Mucosa of rectum (tissue), 2 donors: Measurements from ENCODE around the gene PLPP3.
A peak's percentile ranks its signal among the peaks of the same experiment; 100 is the strongest.

Experiments used
- H3K27ac ChIP-seq, 2 donors: one replicate each; pipeline ENCODE4 v1.7.0; 2013; ENCODE audit warnings: inconsistent platforms in 2 of 2, low read depth in 2 of 2, low read length in 2 of 2
- H3K27me3 ChIP-seq, 2 donors: one replicate each; pipeline ENCODE4 v1.7.0; 2013; ENCODE audit warnings: low read length in 2 of 2; ENCODE audit not compliant: control insufficient read depth in 2 of 2, insufficient read depth in 2 of 2
- H3K36me3 ChIP-seq, 2 donors: one replicate each; pipeline ENCODE4 v1.7.0; 2013; ENCODE audit warnings: low read length in 2 of 2; ENCODE audit not compliant: control insufficient read depth in 2 of 2, insufficient read depth in 2 of 2
- H3K4me1 ChIP-seq, 2 donors: one replicate each; pipeline ENCODE4 v1.7.0; 2013; ENCODE audit warnings: low read length in 2 of 2, mild to moderate bottlenecking in 1 of 2; ENCODE audit not compliant: control insufficient read depth in 2 of 2, insufficient read depth in 2 of 2
- H3K4me3 ChIP-seq, 2 donors: one replicate each; pipeline ENCODE4 v1.7.0; 2013; ENCODE audit warnings: low read length in 2 of 2
- H3K9ac ChIP-seq, 2 donors: one replicate each; pipeline ENCODE4 v1.7.0; 2013; ENCODE audit warnings: low read length in 2 of 2, low read depth in 1 of 2, mild to moderate bottlenecking in 1 of 2
- H3K9me3 ChIP-seq, 2 donors: one replicate each; pipeline ENCODE4 v1.7.0; 2013; ENCODE audit warnings: low read length in 2 of 2; ENCODE audit not compliant: control insufficient read depth in 2 of 2
- donor health status: healthy.
- donor health status: Normal muscosa, but diverticular disease.

Gene PLPP3

DNA sequence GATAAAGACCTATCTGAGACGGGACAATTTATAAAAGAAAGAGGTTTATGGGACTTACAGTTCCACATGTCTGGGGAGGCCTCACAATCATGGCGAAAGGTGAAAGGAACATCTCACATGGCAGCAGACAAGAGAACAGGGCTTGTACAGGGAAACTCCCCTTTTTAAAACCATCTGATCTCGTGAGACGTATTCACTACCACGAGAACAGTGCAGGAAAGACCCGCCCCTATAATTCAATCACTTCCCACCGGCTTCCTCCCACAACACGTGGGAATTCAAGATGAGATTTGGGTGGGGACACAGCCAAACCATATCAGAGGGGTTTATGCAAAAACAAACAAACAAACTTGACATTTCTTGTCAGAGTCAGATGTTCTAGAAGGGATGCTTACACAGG is 89.7 kb downstream of the PLPP3 start:
- Histone ChIP-seq H3K4me3 (no peak overlapping the region), H3K9me3 (no peaks in the 10 kb centered on the region), H3K4me1 (no peaks in the 10 kb centered on the region), H3K36me3 (no peaks in the 10 kb centered on the region), H3K9ac (no peak overlapping the region), H3K27ac (no peak overlapping the region), H3K27me3 (no peaks in the 10 kb centered on the region)

- H3K9me3 ChIP-seq = no peaks in the 10 kb centered on the region
- H3K4me1 ChIP-seq = no peaks in the 10 kb centered on the region
- H3K36me3 ChIP-seq = no peaks in the 10 kb centered on the region
- no peak overlapping the region for H3K9ac ChIP-seq
- H3K4me3 ChIP-seq = no peak overlapping the region
- no peaks in the 10 kb centered on the region for H3K27me3 ChIP-seq
- no peak overlapping the region for H3K27ac ChIP-seq
Observed at GRCh38 chr1:56484695-56485094, 94.7 kb downstream of the PLPP3 start.

DNA sequence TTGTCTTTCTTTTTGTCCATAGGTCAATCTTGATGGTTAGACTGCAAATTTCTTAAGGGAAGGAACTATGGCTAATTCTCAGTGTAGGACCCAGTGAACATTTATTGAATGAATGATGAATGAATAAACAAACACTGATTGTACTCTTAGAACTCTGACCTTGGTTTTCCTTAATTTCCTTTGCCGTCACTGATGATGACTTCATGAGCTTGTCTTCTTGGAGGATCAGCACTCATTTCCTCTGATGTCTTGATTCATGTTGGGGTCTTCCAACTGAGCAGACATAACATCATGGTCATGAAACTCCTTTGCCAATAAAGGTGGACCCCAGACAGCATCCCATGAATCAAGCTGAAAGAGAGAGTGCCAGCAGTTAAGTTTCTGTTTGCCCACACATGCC is 96.3 kb downstream of the PLPP3 start:
- Histone ChIP-seq H3K27ac (no peak overlapping the region), H3K4me3 (no peak overlapping the region), H3K36me3 (no peaks in the 10 kb centered on the region), H3K9ac (no peak overlapping the region), H3K27me3 (peaks cover 0 to 4% of the 10 kb centered on the region in 2 donors), H3K4me1 (no peaks in the 10 kb centered on the region), H3K9me3 (no peaks in the 10 kb centered on the region)

- Histone ChIP-seq H3K4me3 (no peak overlapping the region), H3K4me1 (peaks cover 0 to 2% of the 10 kb centered on the region in 2 donors), H3K27ac (no peak overlapping the region), H3K36me3 (no peaks in the 10 kb centered on the region), H3K9me3 (no peaks in the 10 kb centered on the region), H3K9ac (no peak overlapping the region), H3K27me3 (peaks cover 0 to 4% of the 10 kb centered on the region in 2 donors)
Observed at GRCh38 chr1:56482486-56482885, 96.9 kb downstream of the PLPP3 start.

DNA sequence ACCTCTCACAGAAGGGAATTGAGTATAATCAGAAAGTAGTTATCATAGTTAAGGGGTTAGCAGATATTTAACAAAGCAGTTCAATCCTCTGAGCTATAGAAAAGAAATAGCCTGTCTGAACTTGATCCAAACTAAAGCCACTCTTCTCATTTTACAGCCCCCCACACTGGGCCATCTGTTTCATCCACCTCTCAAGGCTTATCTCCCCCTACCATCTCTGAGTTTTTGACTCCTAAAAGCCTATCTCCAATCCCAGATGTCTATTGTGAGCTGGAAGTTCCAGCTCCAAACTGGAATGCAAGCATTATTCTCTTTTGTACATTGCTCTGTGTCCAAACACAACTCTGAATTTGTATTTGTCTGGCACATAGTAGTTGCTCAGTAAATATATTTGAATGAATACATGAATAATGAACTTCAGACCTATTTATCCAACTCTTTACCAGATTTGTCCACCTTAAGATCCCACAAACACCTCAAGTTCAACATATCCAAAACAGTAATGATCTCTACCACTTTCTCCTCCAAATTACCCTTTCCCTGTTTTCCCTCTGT is 98.1 kb downstream of the PLPP3 start:
- Histone ChIP-seq H3K4me1 (peaks cover 0 to 2% of the 10 kb centered on the region in 2 donors), H3K9me3 (no peaks in the 10 kb centered on the region), H3K27me3 (peaks cover 0 to 6% of the 10 kb centered on the region in 2 donors), H3K36me3 (no peaks in the 10 kb centered on the region), H3K4me3 (no peak overlapping the region), H3K27ac (no peak overlapping the region), H3K9ac (no peak overlapping the region)

- H3K9ac ChIP-seq = no peak overlapping the region
- H3K27me3 ChIP-seq = peaks cover 0 to 6% of the 10 kb centered on the region in 2 donors
- no peak overlapping the region for H3K27ac ChIP-seq
- peaks cover 0 to 2% of the 10 kb centered on the region in 2 donors for H3K4me1 ChIP-seq
- H3K9me3 ChIP-seq = no peaks in the 10 kb centered on the region
- no peaks in the 10 kb centered on the region for H3K36me3 ChIP-seq
- no peak overlapping the region for H3K4me3 ChIP-seq
Observed at GRCh38 chr1:56478734-56479133, 100.6 kb downstream of the PLPP3 start.

DNA sequence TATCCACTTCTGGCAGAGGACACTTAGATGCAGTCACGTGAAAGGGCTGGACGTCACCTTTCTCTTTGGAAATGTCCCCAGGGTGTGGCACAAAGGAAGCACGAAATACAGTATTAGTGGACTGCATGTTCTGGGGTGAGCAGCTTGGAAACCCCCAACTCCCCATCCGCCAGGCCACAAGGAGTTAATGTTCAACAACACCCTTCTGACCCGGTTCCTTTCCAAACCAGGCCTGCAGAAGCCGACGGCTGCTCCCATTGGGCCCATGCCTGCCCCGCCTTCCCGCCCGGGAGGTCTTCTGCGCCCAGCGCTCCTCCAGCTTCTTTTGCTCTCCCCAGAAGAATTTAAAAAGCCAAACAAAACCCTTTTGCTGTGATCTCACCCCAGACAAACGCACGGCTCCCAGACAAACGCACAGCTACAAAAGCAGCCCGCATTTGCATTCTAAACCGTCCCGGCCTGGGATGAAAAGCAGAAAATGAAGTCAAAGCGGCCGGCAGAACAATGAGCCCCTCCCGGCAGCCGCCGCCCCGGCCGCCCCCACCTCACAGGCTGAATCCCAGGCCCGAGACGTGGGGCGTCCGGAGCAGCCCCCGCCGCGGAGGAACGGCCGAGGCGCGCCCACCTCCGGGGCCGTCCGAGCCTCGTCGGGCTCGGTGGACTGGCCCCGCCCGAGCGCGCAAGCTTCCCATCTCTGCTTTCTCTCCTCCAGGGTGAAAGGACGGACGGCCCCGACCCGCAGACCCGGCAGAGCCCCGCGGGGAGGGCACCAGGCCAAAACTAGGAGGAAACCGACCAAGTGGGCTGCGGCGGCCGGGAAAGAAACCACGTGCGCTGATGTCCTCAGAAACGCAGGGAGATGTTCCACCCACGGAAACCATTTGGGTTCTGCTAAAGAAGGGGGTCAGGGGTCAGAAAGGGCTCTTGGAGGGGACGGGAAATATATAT is 101.9 kb downstream of the PLPP3 start:
- Histone ChIP-seq H3K27ac (peak overlapping the region; percentile 39 to 75), H3K36me3 (no peaks in the 10 kb centered on the region), H3K4me1 (peaks cover 0 to 5% of the 10 kb centered on the region in 2 donors), H3K9ac (peak overlapping the region; percentile 34 to 68), H3K9me3 (no peaks in the 10 kb centered on the region), H3K4me3 (peak overlapping the region; percentile 56 to 70), H3K27me3 (peaks cover 0 to 6% of the 10 kb centered on the region in 2 donors)

DNA sequence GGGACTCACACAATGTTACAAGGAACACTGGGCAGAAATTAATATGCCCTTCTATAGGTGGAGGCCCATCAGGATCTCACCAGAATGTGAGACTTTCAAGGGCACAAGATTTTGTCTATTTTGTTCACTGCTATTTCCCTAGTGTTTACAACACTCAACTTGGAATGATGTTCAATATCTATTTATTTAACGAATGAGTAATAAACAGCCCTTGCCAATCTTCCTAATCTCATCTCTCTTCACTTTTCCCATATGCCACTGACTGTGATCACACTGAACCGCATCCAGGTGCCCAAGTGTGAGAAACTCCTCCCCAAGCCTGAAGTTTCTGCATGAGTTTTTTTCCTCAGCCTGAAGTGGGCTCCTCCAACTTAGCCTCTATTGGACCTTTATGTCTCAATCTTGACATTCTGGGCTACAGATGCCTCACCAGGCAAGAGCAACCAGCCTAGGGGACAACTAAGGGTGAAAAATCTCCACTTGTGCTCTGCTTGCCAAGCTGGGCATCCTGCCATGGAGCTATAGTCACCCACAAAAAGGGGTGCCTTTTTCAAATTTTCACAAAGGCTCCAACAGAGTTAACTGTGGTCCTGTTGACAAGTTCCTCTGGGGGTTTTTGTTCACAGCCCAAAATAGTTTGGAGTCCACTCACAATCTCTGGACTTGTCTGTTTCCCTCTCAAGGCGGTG is 105.6 kb downstream of the PLPP3 start:
- Histone ChIP-seq H3K4me1 (peaks cover 3 to 5% of the 10 kb centered on the region in 2 donors), H3K9me3 (no peaks in the 10 kb centered on the region), H3K9ac (no peak overlapping the region)

DNA sequence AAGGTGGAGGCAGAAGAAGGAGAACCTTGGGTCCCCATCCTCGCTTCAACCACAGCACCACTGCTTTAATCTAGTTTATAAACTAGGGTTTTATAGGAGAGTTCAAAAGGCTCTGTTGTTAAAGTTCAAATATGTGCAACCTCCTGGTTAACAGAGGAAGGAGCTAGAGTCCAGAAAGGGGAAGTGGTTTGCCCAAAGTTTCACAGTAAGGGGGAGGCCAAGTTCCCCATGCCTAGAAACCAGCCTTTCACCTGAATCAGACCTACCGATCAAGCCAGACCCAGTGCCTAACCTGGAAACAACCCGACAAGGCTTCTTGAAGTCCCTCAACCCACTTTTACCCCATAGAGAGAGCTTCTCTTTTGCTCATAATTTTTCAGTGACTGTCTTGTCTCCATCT is 106.5 kb downstream of the PLPP3 start:
- no peak overlapping the region for H3K27ac ChIP-seq
- no peak overlapping the region for H3K9ac ChIP-seq
- no peaks in the 10 kb centered on the region for H3K9me3 ChIP-seq
- no peak overlapping the region for H3K4me3 ChIP-seq
- H3K4me1 ChIP-seq = peaks cover 3 to 5% of the 10 kb centered on the region in 2 donors
- no peaks in the 10 kb centered on the region for H3K36me3 ChIP-seq
- H3K27me3 ChIP-seq = peaks cover 0 to 2% of the 10 kb centered on the region in 2 donors

More for the DNA sequence above, 105.6 kb downstream of the PLPP3 start:
- Histone ChIP-seq H3K36me3 (no peaks in the 10 kb centered on the region), H3K27ac (no peak overlapping the region), H3K4me3 (no peak overlapping the region), H3K27me3 (peaks cover 0 to 5% of the 10 kb centered on the region in 2 donors)
